Activated CD8-positive, alpha-beta memory T cell treated with anti-CD3 and anti-CD28 coated beads for 36 hours (primary cell): ENCODE results near the gene MED29. TPM values are rescaled to one million over a fixed set of nuclear protein-coding genes. Genes with fewer than 3 reads are reported as not detected.

Experiments used
- CTCF ChIA-PET: fragments of 350-600 bp; sonication (Branson Sonifier 250); formaldehyde crosslinking; loops from one replicate; lab custom pipeline; 2021; ENCODE audit warnings: antibody characterized with exemption; lab: Charles Lee
- POLR2A ChIA-PET: fragments of 350-600 bp; sonication (Branson Sonifier 250); formaldehyde crosslinking; loops from one replicate; lab custom pipeline; 2021; ENCODE audit warnings: antibody characterized with exemption; lab: Charles Lee
- total RNA-seq, 2 experiments: library from RNA; stranded (reverse); gene quantifications; one replicate each; pipeline ENCODE4 v1.2.3, GENCODE V29; 2021

Gene MED29
- total RNA-seq, 2 experiments from 2014 or later = 28.7 to 30.3 TPM

DNA sequence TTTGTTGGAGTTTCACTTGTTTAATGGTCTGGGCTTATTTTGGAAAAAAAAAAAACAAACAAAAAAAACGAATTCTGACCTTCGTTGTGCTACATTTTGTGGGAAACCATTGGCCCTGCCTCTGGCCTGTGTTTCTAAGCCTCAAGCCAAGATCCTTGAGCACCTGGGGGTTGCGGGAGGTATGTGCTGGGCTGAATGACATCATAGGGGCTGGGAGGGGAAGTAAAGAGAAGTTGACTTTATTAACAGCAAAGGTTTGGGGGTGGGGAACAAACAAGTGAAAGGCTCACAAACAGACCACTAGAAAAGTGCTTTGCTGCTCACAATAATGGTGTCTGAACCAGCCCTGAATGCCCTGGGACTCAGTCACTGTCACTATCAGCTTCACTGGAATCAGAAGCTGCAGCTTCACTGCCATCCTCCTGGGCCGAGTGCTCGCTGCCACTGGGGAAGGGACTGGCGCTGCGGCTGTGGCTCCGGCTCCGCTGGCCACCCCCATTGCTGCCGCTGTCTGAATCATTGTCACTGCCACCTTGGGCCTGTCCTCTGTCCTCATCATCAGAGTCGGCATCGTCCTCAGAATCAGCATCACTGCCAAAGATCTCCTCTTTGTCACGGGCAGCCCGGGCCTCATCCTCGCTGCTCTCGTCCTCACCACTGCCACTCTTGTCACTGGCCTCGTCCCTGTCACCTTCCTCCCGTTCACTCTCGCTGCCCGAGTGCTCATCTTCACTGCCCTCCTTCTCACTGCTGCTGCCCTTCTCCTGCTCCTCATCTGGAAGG, 5.4 kb upstream of the MED29 start:
- POLR2A ChIA-PET = no interaction called here

DNA sequence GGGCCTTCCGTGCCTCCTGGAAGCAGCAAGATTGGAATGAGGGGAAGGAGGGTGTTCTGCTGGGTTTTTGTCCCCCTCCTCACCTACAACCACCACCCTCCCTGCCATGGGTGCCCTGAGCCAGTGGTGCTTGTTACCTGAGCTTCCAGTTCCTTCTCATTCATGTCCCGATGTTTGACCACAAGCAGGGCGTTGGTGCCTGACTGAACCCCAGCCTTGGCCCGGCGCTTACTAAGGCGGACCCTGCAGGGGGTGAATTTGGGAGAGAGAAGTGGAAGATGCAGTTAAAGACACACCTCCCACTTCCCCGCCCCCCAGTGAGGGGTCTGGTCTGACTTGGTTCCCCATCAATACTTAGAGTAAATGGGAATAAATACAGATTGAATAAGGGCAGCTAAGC, 4.6 kb upstream of the MED29 start:
- ChIA-PET CTCF (no interaction called here), POLR2A (no interaction called here)

More for the DNA sequence above, 5.4 kb upstream of the MED29 start:
- CTCF ChIA-PET = no interaction called here

GRCh38 chr19:39388657-39389056, 2.5 kb upstream of the MED29 start:
- POLR2A ChIA-PET = no interaction called here

GRCh38 chr19:39389631-39390414, 1.4 kb upstream of the MED29 start:
- ChIA-PET CTCF (interaction anchor here (0.8 to 5.7 kb wide), 2 partner anchors 22 to 130 kb away, joined by 3 to 40 read pairs; partner anchors contain the start of gene PLEKHG2), POLR2A (no interaction called here)

More at GRCh38 chr19:39388657-39389056, 2.5 kb upstream of the MED29 start:
- CTCF ChIA-PET = interaction anchor here (0.7 kb wide), 1 partner anchor 22 kb away, joined by 3 read pairs; no protein-coding TSS in a partner anchor

- CTCF ChIA-PET = interaction anchor here (0.8 to 5.7 kb wide), 4 partner anchors 11 to 113 kb away, joined by 3 to 40 read pairs (median 6); partner anchors contain the start of gene PLEKHG2
These were observed 777 bp upstream of the MED29 start for GRCh38 chr19:39390451-39390750.

GRCh38 chr19:39397360-39398296, 6.5 kb downstream of the MED29 start:
- ChIA-PET POLR2A (interaction anchor here (0.5 to 2.3 kb wide), 8 partner anchors 10 to 533 kb away, joined by 3 to 20 read pairs (median 6); partner anchors contain the start of genes PLEKHG2, RPS16 and ZFP36), CTCF (interaction anchor here (0.8 to 4.0 kb wide), 16 partner anchors 10 to 135 kb away, joined by 3 to 72 read pairs (median 5); partner anchors contain the start of genes EID2B, GMFG, PLEKHG2 and RPS16)

More at GRCh38 chr19:39390451-39390750, 777 bp upstream of the MED29 start:
- POLR2A ChIA-PET = interaction anchor here (1.2 to 2.2 kb wide), 5 partner anchors 11 to 149 kb away, joined by 4 to 19 read pairs (median 11); partner anchors contain the start of genes EID2, RPS16 and SAMD4B

DNA sequence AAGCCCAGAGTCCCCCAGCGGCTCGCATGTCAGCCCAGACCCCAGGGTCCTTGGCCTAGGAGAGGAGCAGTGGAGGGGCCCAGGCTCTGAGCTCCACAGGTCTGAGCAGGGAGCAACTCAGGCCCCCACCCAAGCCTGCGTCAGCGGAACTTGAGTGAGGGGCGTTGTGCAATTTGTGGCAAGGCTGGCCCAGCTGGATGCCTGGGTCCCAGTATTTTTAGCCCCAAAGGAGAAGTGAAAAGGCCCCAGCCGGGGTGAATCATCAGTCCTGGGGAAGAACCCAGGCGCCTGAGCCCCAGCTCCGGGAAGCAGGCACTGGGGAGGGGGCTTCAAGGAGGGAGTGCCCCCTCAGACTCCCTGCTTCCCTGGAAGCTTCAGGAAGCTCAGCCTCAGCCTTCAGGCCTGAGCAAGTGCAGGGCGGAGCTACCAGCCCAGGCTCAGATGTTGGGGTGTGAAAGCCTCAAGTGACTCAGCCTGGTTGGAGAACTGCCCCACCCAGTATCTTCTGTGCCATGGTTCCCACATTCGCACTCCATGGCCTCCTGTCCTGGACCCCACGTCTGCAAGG, 7.2 kb downstream of the MED29 start:
- ChIA-PET POLR2A (interaction anchor here (0.6 to 2.3 kb wide), 7 partner anchors 9 to 534 kb away, joined by 3 to 20 read pairs (median 6); partner anchors contain the start of genes PLEKHG2, RPS16 and ZFP36), CTCF (interaction anchor here (0.6 to 4.0 kb wide), 15 partner anchors 10 to 134 kb away, joined by 3 to 72 read pairs (median 5); partner anchors contain the start of genes EID2B, GMFG, PLEKHG2 and RPS16)

- POLR2A ChIA-PET = interaction anchor here (0.8 to 2.3 kb wide), 3 partner anchors 8 to 12 kb away, joined by 5 to 13 read pairs (median 5); partner anchors contain the start of genes MED29, PAF1 and PLEKHG2
- CTCF ChIA-PET = interaction anchor here (0.7 to 3.2 kb wide), 4 partner anchors 8 to 49 kb away, joined by 3 to 56 read pairs (median 22); partner anchors contain the start of genes MED29, PLEKHG2 and ZFP36
These were observed 8.5 kb downstream of the MED29 start for GRCh38 chr19:39399668-39400050.

DNA sequence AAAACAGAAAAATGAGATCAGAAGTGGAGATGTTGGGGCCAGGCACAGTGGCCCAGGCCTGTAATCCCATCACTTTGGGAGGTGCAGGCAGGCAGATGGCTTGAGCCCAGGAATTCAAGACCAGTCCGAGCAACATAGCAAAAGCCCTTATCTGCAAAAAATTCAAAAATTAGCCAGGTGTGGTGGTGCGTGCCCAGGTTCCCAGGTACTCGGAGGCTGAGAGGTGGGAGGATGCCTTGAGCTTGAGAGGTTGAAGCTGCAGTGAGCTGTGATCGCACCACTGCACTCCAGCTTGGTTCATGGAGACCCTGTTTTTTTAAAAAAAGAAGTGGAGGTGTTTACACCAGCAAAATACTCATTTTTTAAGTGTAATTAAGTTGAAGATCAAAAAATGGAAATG, 8.9 kb downstream of the MED29 start:
- CTCF ChIA-PET = interaction anchor here (0.7 to 3.0 kb wide), 3 partner anchors 9 to 50 kb away, joined by 3 to 40 read pairs (median 3); partner anchors contain the start of genes MED29 and PLEKHG2
- POLR2A ChIA-PET = interaction anchor here (0.8 to 1.3 kb wide), 2 partner anchors 8 to 9 kb away, joined by 5 read pairs; partner anchors contain the start of genes MED29 and PAF1

- CTCF ChIA-PET = interaction anchor here (0.6 to 3.0 kb wide), 9 partner anchors 10 to 275 kb away, joined by 3 to 40 read pairs (median 4); partner anchors contain the start of genes MED29, PAF1, PLEKHG2 and RPS16
- POLR2A ChIA-PET = interaction anchor here (0.7 to 4.6 kb wide), 7 partner anchors 8 to 131 kb away, joined by 3 to 38 read pairs (median 5); partner anchors contain the start of genes EID2B, MED29, PAF1 and PLEKHG2
These were observed 9.9 kb downstream of the MED29 start for GRCh38 chr19:39401070-39401548.

GRCh38 chr19:39401549-39402345, 10.6 kb downstream of the MED29 start:
- POLR2A ChIA-PET = interaction anchor here (0.7 to 4.6 kb wide), 7 partner anchors 8 to 131 kb away, joined by 3 to 38 read pairs (median 5); partner anchors contain the start of genes EID2B, MED29, PAF1 and PLEKHG2

DNA sequence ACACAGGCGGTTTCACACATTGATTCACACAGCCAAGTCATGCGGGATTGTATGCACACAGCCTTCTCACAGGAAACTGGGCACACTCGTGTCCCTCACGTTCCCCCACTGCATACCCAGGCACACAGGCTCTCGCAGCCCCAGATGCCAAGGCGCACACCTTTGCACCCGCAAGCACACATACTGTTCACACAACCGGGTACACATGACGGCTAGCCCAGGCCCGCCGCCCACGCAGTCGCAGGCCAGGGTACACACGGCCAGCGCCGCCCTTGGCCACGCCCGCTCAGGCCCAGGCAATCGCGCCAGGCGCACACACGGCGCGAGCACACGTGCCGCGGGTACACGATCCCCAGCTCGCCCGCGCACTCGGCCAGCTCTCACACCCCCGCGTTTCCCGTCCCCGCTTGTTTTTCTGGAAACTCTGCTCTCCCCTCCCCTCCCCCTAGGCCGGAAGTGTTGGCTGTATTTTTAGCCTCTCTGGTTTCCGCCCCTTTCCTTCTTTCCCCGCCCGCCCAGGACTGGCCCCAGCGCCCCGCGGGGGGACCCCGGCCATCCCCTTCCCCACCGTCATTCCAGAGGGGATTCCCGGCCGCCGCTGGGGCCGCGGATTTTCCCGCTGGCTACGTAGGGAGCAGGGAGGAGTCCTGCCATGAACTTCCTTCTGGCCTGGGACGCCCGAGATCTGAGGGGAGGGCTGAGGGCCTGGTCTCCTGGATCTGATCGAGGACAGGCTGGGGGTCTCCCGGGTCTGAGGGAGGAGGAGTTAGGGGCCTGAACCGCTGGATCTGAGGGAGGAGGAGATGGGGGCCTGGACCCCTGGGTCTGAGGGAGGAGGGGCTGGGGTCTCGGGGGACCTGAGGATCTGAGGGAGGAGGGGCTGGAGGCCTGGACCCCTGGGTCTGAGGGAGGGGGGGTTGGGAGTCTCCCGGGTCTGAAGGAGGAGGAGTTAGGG, 11.4 kb downstream of the MED29 start:
- ChIA-PET CTCF (interaction anchor here (1.0 to 3.0 kb wide), 5 partner anchors 9 to 33 kb away, joined by 3 to 40 read pairs (median 8); partner anchors contain the start of genes MED29, PAF1, PLEKHG2 and RPS16), POLR2A (interaction anchor here (1.3 to 4.6 kb wide), 3 partner anchors 11 to 33 kb away, joined by 4 to 38 read pairs (median 19); partner anchors contain the start of genes MED29, PAF1 and RPS16)

More at GRCh38 chr19:39401549-39402345, 10.6 kb downstream of the MED29 start:
- CTCF ChIA-PET = interaction anchor here (0.5 to 3.0 kb wide), 10 partner anchors 10 to 281 kb away, joined by 3 to 40 read pairs (median 4); partner anchors contain the start of genes MED29, PAF1, PLEKHG2 and RPS16

GRCh38 chr19:39403331-39404312, 12.4 kb downstream of the MED29 start:
- POLR2A ChIA-PET = interaction anchor here (1.3 to 4.6 kb wide), 2 partner anchors 13 to 32 kb away, joined by 4 to 38 read pairs; partner anchors contain the start of genes MED29, PAF1 and RPS16
- CTCF ChIA-PET = interaction anchor here (0.6 to 1.5 kb wide), 3 partner anchors 8 to 37 kb away, joined by 3 to 14 read pairs (median 4); partner anchors contain the start of genes MED29 and PLEKHG2
